Esophagus (tissue), 2 donors: Measurements from ENCODE around the gene PALM2AKAP2. TPM values are rescaled to one million over a fixed set of nuclear protein-coding genes. Genes with fewer than 3 reads are reported as not detected.
A peak's percentile ranks its signal among the peaks of the same experiment; 100 is the strongest.

ENCODE experiments used
- H3K27ac ChIP-seq, 2 donors: one replicate each; pipeline ENCODE4 v1.5.1; 2013; ENCODE audit warnings: low read depth in 2 of 2, mild to moderate bottlenecking in 2 of 2, inconsistent platforms in 1 of 2, low read length in 1 of 2, moderate library complexity in 1 of 2
- H3K27me3 ChIP-seq, 2 donors: one replicate each; pipeline ENCODE4 v1.6.1; 2013; ENCODE audit warnings: low read length in 2 of 2, control low read depth in 1 of 2, mild to moderate bottlenecking in 1 of 2; ENCODE audit not compliant: insufficient read depth in 2 of 2, control insufficient read depth in 1 of 2
- H3K36me3 ChIP-seq, 2 donors: one replicate each; pipeline ENCODE4 v1.6.1; 2013; ENCODE audit warnings: low read length in 1 of 2; ENCODE audit not compliant: control insufficient read depth in 2 of 2, insufficient read depth in 2 of 2
- H3K4me1 ChIP-seq, 2 donors: one replicate each; pipeline ENCODE4 v1.6.1; 2013; ENCODE audit warnings: low read length in 1 of 2; ENCODE audit not compliant: control insufficient read depth in 2 of 2, insufficient read depth in 2 of 2
- H3K4me3 ChIP-seq, 2 donors: one replicate each; pipeline ENCODE4 v1.5.1; 2013; ENCODE audit warnings: low read length in 2 of 2, mild to moderate bottlenecking in 2 of 2, low read depth in 1 of 2, moderate library complexity in 1 of 2
- H3K9me3 ChIP-seq, 2 donors: one replicate each; pipeline ENCODE4 v1.6.1; 2013; ENCODE audit warnings: mild to moderate bottlenecking in 2 of 2, low read depth in 1 of 2, low read length in 1 of 2, moderate library complexity in 1 of 2; ENCODE audit not compliant: control insufficient read depth in 2 of 2, insufficient read depth in 1 of 2
- WGBS, 2 donors: extraction: QIAGEN DNeasy Blood & Tissue Kit; methylation state at CpG; one replicate each; pipeline ENCODE4 v1.1.7; 2013; 5-methylcytosine and 5-hydroxymethylcytosine counted together
- polyA plus RNA-seq, 2 donors: library from polyadenylated mRNA; stranded (reverse); fragments of 200-250 nt; gene quantifications; one replicate each; pipeline ENCODE4 v1.2.3, GENCODE V29; 2013
- donor health status: healthy with polysubstance abuse.
- donor health status: Bipolar disorder and iron deficiency.

PALM2AKAP2 gene
- polyA plus RNA-seq, 2 donors: 0.02 to 0.14 TPM

DNA sequence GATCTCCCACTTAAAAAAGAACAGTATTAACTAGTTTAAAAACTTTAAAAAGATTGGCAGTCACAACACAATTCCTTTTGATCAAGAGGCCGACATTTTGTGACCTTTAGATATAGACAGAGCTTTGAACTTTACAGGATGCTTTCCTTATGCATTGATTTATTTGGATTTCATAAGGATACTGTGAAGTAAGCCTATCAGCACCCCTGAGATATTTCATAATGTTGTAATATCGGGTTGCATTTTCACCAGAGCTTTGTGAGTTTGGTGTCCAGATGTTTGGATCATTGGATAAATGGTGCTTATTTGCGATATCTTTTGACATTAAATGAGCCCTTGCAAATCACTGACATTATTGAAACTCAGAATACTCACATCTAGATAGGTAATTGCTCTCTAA lies 7.7 kb downstream of the PALM2AKAP2 start:
- WGBS, 2 donors: 84 to 89% methylated on average over 3 of the region's 3 CpGs
- Histone ChIP-seq H3K4me3 (no peak overlapping the region), H3K27me3 (no peaks in the 10 kb centered on the region), H3K4me1 (no peaks in the 10 kb centered on the region), H3K9me3 (no peaks in the 10 kb centered on the region), H3K36me3 (no peaks in the 10 kb centered on the region), H3K27ac (no peak overlapping the region)

GRCh38 chr9:109789556-109789955 lies 9.6 kb downstream of the PALM2AKAP2 start:
- Histone ChIP-seq H3K4me3 (no peak overlapping the region), H3K27ac (no peak overlapping the region), H3K4me1 (no peaks in the 10 kb centered on the region), H3K9me3 (no peaks in the 10 kb centered on the region), H3K27me3 (no peaks in the 10 kb centered on the region), H3K36me3 (no peaks in the 10 kb centered on the region)
- WGBS, 2 donors: 57 to 82% methylated on average over 5 of the region's 5 CpGs

GRCh38 chr9:109789971-109790370 lies 10.0 kb downstream of the PALM2AKAP2 start:
- H3K27ac ChIP-seq: no peak overlapping the region
- no peaks in the 10 kb centered on the region for H3K36me3 ChIP-seq
- H3K4me3 ChIP-seq: no peak overlapping the region
- no peaks in the 10 kb centered on the region for H3K9me3 ChIP-seq
- H3K4me1 ChIP-seq: no peaks in the 10 kb centered on the region
- WGBS, 2 donors: 56 to 61% methylated on average over 3 of the region's 3 CpGs
- H3K27me3 ChIP-seq: no peaks in the 10 kb centered on the region

DNA sequence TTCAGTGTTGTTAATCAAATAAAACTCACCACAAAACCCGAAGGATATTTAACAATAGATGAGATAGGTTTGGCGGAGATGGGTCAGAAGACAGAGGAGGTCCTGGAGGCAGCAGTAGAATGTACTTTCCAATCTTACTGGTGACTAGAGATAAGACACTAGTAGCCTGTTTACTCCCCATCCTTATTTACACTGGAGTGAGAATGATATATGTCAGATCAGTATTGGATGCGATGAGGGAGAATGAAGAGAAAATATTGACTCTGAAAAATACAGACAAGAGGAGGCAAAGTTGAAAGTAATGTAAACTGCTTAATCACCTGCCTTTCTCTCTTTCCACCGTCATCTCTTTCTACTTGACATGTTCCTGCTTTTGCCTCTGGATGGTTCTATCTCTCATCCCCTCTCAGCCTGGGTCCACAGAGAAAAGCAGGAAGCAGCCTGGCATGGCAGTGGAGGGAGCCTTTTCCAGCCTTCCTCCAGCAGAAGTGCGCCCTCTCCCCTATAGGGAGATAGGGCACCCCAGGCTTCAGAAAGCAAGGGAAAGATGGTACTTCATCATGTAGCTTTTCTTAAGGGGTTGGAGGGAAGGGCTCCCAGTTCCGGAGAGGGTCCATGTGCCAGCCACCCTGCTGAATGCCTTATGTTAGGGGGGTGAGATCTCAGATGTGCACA lies 11.1 kb downstream of the PALM2AKAP2 start:
- WGBS, 2 donors: 83 to 90% methylated on average over 6 of the region's 6 CpGs
- Histone ChIP-seq H3K27ac (no peak overlapping the region), H3K27me3 (no peaks in the 10 kb centered on the region), H3K4me3 (no peak overlapping the region), H3K36me3 (no peaks in the 10 kb centered on the region), H3K4me1 (no peaks in the 10 kb centered on the region), H3K9me3 (no peaks in the 10 kb centered on the region)

- no peaks in the 10 kb centered on the region for H3K27me3 ChIP-seq
- no peaks in the 10 kb centered on the region for H3K9me3 ChIP-seq
- 61 to 70% methylated on average over 1 of the region's 1 CpG for WGBS, 2 donors
- no peaks in the 10 kb centered on the region for H3K36me3 ChIP-seq
- H3K4me1 ChIP-seq: no peaks in the 10 kb centered on the region
- H3K4me3 ChIP-seq: no peak overlapping the region
- H3K27ac ChIP-seq: no peak overlapping the region
Measured at GRCh38 chr9:109791747-109792146, 11.7 kb downstream of the PALM2AKAP2 start.

DNA sequence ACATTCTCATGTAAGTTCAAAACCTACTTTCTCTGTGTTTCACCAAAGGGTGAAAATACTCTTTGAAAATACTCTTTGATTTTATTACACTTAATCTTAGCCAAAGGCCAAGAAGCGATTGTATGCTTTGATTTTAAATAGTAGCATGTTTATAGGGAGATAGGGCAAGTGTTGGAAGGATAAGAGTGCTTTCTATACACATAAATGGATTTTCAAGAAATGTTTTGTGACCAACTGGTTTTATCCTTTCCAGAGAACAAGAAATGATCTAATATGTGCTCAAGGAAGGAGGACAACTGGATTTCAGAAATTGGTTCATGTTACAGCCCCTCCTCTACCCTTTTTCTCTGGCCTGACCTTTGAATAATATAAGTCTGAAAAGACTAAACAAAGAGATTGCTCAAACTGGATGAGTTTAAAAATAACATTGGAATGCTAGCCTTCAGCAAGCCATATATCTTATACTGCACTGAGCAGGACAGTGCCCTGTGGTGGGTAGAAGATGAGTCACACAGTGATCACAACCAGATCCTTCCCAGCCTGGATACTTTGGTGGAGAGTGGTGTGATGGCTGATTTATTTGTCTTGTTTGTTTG lies 13.1 kb downstream of the PALM2AKAP2 start:
- H3K27ac ChIP-seq: no peak overlapping the region
- no peaks in the 10 kb centered on the region for H3K27me3 ChIP-seq
- H3K4me3 ChIP-seq: no peak overlapping the region
- H3K4me1 ChIP-seq: no peaks in the 10 kb centered on the region
- 38 to 57% methylated on average over 1 of the region's 1 CpG for WGBS, 2 donors
- H3K36me3 ChIP-seq: no peaks in the 10 kb centered on the region
- H3K9me3 ChIP-seq: no peaks in the 10 kb centered on the region

- H3K4me3 ChIP-seq: no peak overlapping the region
- 93% methylated on average over 4 of the region's 4 CpGs for WGBS, 2 donors
- H3K9me3 ChIP-seq: no peaks in the 10 kb centered on the region
- H3K4me1 ChIP-seq: no peaks in the 10 kb centered on the region
- H3K27me3 ChIP-seq: no peaks in the 10 kb centered on the region
- no peaks in the 10 kb centered on the region for H3K36me3 ChIP-seq
- no peak overlapping the region for H3K27ac ChIP-seq
Measured at GRCh38 chr9:109793921-109794320, 13.9 kb downstream of the PALM2AKAP2 start.

DNA sequence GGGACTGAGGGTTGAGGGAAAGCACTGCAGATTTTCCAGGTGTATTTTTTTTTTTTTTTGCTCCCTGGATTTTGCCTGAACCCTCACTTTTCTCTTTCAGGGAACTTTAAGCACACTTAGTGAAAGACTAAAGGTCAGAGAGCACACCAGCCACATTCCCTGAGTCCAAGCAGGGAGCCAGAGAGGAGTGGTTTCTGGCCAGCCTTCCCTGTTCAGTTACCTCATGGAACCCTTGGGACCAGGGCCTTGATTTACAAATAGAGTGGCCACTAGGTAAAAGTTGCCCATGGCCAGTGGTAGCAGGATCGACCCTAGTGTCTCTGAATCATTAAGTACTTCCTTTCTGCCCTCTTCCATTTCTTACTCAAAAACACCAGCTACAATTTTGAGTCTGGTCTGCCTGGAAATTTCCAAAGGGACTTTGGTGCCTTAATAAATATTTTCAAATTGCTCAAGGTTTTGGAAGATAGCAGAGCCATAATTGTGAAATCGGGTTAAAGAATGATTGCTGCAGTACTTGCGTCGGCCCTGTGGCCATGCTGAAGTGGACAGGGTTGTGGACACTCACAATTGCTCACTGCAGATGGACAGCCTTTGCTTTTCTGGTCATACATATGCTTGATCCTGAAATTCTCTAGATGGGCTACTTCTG lies 14.5 kb downstream of the PALM2AKAP2 start:
- no peak overlapping the region for H3K4me3 ChIP-seq
- H3K4me1 ChIP-seq: no peaks in the 10 kb centered on the region
- peak overlapping the region in 1 of 2 donors; percentile 44 for H3K27ac ChIP-seq
- H3K9me3 ChIP-seq: no peaks in the 10 kb centered on the region
- 77% methylated on average over 4 of the region's 4 CpGs for WGBS, 2 donors
- no peaks in the 10 kb centered on the region for H3K36me3 ChIP-seq
- H3K27me3 ChIP-seq: no peaks in the 10 kb centered on the region

DNA sequence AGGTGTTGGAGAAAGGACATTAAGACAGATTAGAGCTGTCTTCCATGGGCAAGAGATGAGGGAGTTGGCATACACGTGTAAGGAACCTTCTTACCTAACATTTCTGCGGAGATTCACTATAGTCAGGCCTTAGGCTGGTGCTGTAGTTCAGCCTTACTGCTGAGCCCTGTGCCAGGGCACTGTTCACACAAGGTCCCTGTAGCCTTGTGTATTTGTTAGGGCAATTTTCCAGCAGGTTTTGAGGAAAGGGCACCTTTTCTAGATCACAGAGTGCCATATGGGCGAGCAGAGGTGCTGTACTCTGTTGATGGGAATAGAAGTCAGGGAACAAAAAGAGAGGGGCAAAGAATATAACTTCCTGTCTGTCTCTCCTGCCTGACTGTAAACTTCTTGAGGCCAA lies 15.6 kb downstream of the PALM2AKAP2 start:
- Histone ChIP-seq H3K4me3 (no peak overlapping the region), H3K27ac (no peak overlapping the region), H3K4me1 (no peaks in the 10 kb centered on the region), H3K36me3 (no peaks in the 10 kb centered on the region), H3K27me3 (no peaks in the 10 kb centered on the region), H3K9me3 (no peaks in the 10 kb centered on the region)
- 84 to 85% methylated on average over 3 of the region's 3 CpGs for WGBS, 2 donors

DNA sequence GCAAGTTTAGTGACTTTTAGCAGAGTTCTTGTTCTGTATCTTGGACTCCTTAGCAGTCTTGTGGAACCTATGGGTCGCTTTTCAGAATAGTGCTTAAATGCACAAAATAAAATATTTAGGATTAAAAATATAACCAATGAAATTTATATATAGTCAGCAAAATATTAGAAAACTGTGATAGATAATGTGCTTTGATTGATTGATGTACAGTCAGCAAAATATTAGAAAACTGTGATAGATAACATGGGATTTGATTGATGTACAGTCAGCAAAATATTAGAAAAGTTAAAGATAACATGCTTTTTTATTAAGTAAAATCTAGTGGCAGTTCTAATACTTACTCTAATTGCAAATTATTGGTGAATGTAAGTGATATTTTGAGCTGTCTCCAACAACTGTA lies 16.1 kb downstream of the PALM2AKAP2 start:
- H3K36me3 ChIP-seq: no peaks in the 10 kb centered on the region
- no peak overlapping the region for H3K4me3 ChIP-seq
- no peaks in the 10 kb centered on the region for H3K27me3 ChIP-seq
- no peaks in the 10 kb centered on the region for H3K4me1 ChIP-seq
- 85 to 93% methylated on average over 1 of the region's 1 CpG for WGBS, 2 donors
- no peak overlapping the region for H3K27ac ChIP-seq
- H3K9me3 ChIP-seq: no peaks in the 10 kb centered on the region
